A549 (cell line): ENCODE results near the gene ENTPD2. TPM values are rescaled to one million over a fixed set of nuclear protein-coding genes. Genes with fewer than 3 reads are reported as not detected.

ENCODE experiments used
- ATAC-seq, 2 experiments: fragments of 200-7000 bp in 1 of 2; fragments of >200 bp in 1 of 2; cut with Nextera tagmentation in 1 of 2; cut with Tn5 transposase in 1 of 2; 3 replicates each; pipeline versions ENCODE4 v1.8.0 to v1.9.1; 2018 to 2020; ENCODE audit warnings: mild to moderate bottlenecking in 1 of 2, moderate library complexity in 1 of 2
- CTCF ChIA-PET: fragments of 300-600 bp; sonication (Branson Sonifier 250); formaldehyde crosslinking; extraction: SDS; loops from one replicate; lab custom pipeline; 2021; ENCODE audit warnings: antibody characterized with exemption, inconsistent platforms; lab: Yijun Ruan, JAX
- POLR2A ChIA-PET: fragments of 350-600 bp; formaldehyde crosslinking; extraction: SDS; loops from one replicate; lab custom pipeline; 2021; ENCODE audit warnings: antibody characterized with exemption, inconsistent platforms; lab: Yijun Ruan, JAX
- DNase-seq, 2 experiments: peaks; one replicate each; pipeline versions ENCODE4 v3.0.0 to v3.0.0-alpha.2; 2011 to 2016; ENCODE audit warnings: low read depth in 1 of 2, low spot score in 1 of 2
- FAIRE-seq: peaks from 2 replicates; lab custom pipeline; 2011; peaks lifted over from hg19 to GRCh38; lab: Jason Lieb, UNC
- H3K27ac ChIP-seq, 2 experiments: fragments of >200 bp; sonication (Bioruptor Twin); formaldehyde crosslinking; 3 replicates each; pipeline ENCODE4 v1.5.1; 2016 to 2017
- H3K4me1 ChIP-seq: fragments of >200 bp; sonication (Bioruptor Twin); formaldehyde crosslinking; 3 replicates; pipeline ENCODE4 v1.6.1; 2016
- H3K4me2 ChIP-seq: fragments of >200 bp; sonication (Bioruptor Twin); formaldehyde crosslinking; 3 replicates; pipeline ENCODE4 v1.6.1; 2016
- H3K4me3 ChIP-seq: fragments of >200 bp; sonication (Bioruptor Twin); formaldehyde crosslinking; 3 replicates; pipeline ENCODE4 v1.5.1; 2016
- H3K9me3 ChIP-seq: fragments of >200 bp; sonication (Bioruptor Twin); formaldehyde crosslinking; 3 replicates; pipeline ENCODE4 v1.6.1; 2016
- BHLHE40 ChIP-seq: IDR thresholded peaks from 2 replicates; pipeline ENCODE4 v1.6.1; 2012; ENCODE audit warnings: low read depth, low read length, inconsistent platforms
- CHD4 ChIP-seq: fragments of 200-600 bp; sonication (generic); IDR thresholded peaks from 2 replicates; pipeline ENCODE4 v1.6.1; 2016; ENCODE audit warnings: antibody characterized with exemption, mild to moderate bottlenecking, borderline replicate concordance
- EHMT2 ChIP-seq: fragments of 200-600 bp; sonication (generic); IDR thresholded peaks from 2 replicates; pipeline ENCODE4 v1.6.1; 2016; ENCODE audit warnings: antibody characterized with exemption, low read depth, mild to moderate bottlenecking, moderate library complexity
- EP300 ChIP-seq, 2 experiments: fragments of >200 bp; sonication (Bioruptor Twin); formaldehyde crosslinking; IDR thresholded peaks; 2 replicates in 1 of 2; 3 replicates in 1 of 2; pipeline ENCODE4 v1.6.1; 2016 to 2017
- FOSL2 ChIP-seq, 2 experiments: fragments of 450-650 bp in 1 of 2; fragments of >200 bp in 1 of 2; sonication (Bioruptor Twin) in 1 of 2; formaldehyde crosslinking; IDR thresholded peaks; 2 replicates each; pipeline versions ENCODE4 v1.5.0 to v1.6.1; 2016 to 2020; ENCODE audit warnings: mild to moderate bottlenecking in 1 of 2, moderate library complexity in 1 of 2
- GATA3 ChIP-seq: IDR thresholded peaks from 2 replicates; pipeline ENCODE4 v1.6.1; 2012; ENCODE audit warnings: borderline replicate concordance
- HDAC2 ChIP-seq: fragments of 200-600 bp; sonication (generic); IDR thresholded peaks from 2 replicates; pipeline ENCODE4 v1.6.1; 2016
- HOXB13 ChIP-seq: fragments of 250-450 bp; sonication (Bioruptor Pico); IDR thresholded peaks from 2 replicates; pipeline ENCODE4 v1.5.0; 2020; ENCODE audit warnings: low read depth, mild to moderate bottlenecking, moderate library complexity
- JUNB ChIP-seq: fragments of >200 bp; sonication (Bioruptor Twin); formaldehyde crosslinking; IDR thresholded peaks from 2 replicates; pipeline ENCODE4 v1.6.1; 2016
- MAFK ChIP-seq: fragments of 450-650 bp; IDR thresholded peaks from 2 replicates; pipeline ENCODE4 v1.6.1; 2014; ENCODE audit not compliant: partially characterized antibody
- MAZ ChIP-seq: fragments of 150-350 bp; IDR thresholded peaks from 2 replicates; pipeline ENCODE4 v1.6.1; 2014; ENCODE audit warnings: antibody characterized with exemption, low read depth, low read length, borderline replicate concordance
- MYC ChIP-seq: IDR thresholded peaks from 2 replicates; pipeline ENCODE4 v1.6.1; 2012; ENCODE audit warnings: mild to moderate bottlenecking, inconsistent platforms, low read length, improper control_type of control experiment, borderline replicate concordance
- NPAS2 ChIP-seq: fragments of 250-450 bp; sonication (Bioruptor Pico); IDR thresholded peaks from 2 replicates; pipeline ENCODE4 v1.8.0; 2022; ENCODE audit warnings: mild to moderate bottlenecking, moderate library complexity, borderline replicate concordance
- PHF8 ChIP-seq: fragments of 200-600 bp; sonication (generic); IDR thresholded peaks from 2 replicates; pipeline ENCODE4 v1.6.1; 2016; ENCODE audit warnings: low read depth, mild to moderate bottlenecking, antibody characterized with exemption, moderate library complexity, borderline replicate concordance
- POLR2AphosphoS2 ChIP-seq: conservative IDR thresholded peaks from 2 replicates; pipeline ENCODE4 v1.6.1; 2012; ENCODE audit warnings: low read length, improper control_type of control experiment, inconsistent platforms
- RAD21 ChIP-seq, 2 experiments: fragments of >200 bp in 1 of 2; sonication (Bioruptor Twin) in 1 of 2; formaldehyde crosslinking in 1 of 2; IDR thresholded peaks in 1 of 2; conservative IDR thresholded peaks in 1 of 2; 2 replicates in 1 of 2; 3 replicates in 1 of 2; pipeline ENCODE4 v1.6.1; 2012 to 2018; ENCODE audit warnings: inconsistent platforms in 1 of 2
- RARB ChIP-seq: fragments of 250-450 bp; sonication (Bioruptor Pico); IDR thresholded peaks from 2 replicates; pipeline ENCODE4 v1.8.0; 2021; ENCODE audit warnings: mild to moderate bottlenecking, moderate library complexity
- RCOR1 ChIP-seq: fragments of 150-350 bp; IDR thresholded peaks from 2 replicates; pipeline ENCODE4 v1.6.1; 2014; ENCODE audit warnings: antibody characterized with exemption, low read length, low read depth
- TFCP2L1 ChIP-seq: fragments of 250-450 bp; sonication (Bioruptor Pico); IDR thresholded peaks from 2 replicates; pipeline ENCODE4 v1.5.0; 2021; ENCODE audit warnings: mild to moderate bottlenecking
- TP53 ChIP-seq: fragments of 250-450 bp; sonication (Bioruptor Pico); IDR thresholded peaks from 2 replicates; pipeline ENCODE4 v1.5.0; 2021; ENCODE audit warnings: mild to moderate bottlenecking, moderate library complexity
- ZNF302 ChIP-seq: fragments of 250-450 bp; sonication (Bioruptor Pico); IDR thresholded peaks from 2 replicates; pipeline ENCODE4 v1.9.0; 2021; ENCODE audit warnings: inconsistent platforms, mild to moderate bottlenecking, moderate library complexity
- ZSCAN20 ChIP-seq: fragments of 250-450 bp; sonication (Bioruptor Pico); IDR thresholded peaks from 2 replicates; pipeline ENCODE4 v1.8.0; 2022; ENCODE audit warnings: mild to moderate bottlenecking, moderate library complexity
- WGBS: methylation state at CpG from one replicate; pipeline ENCODE4 v1.1.6; 2017; ENCODE audit errors: missing lambda C conversion rate; 5-methylcytosine and 5-hydroxymethylcytosine counted together
- polyA plus RNA-seq, 4 experiments: library from polyadenylated mRNA; depleted of rRNA in 3 of 4; stranded (reverse); fragments of >200 nt; fragmentation: RNase III in 1 of 4; extraction: RNeasy Plus Mini Kit Qiagen cat#74134 plus additional on column Dnase treatment in 1 of 4; gene quantifications; 2 replicates in 3 of 4; 3 replicates in 1 of 4; pipeline ENCODE4 v1.2.3, GENCODE V29; 2011 to 2017
- TF ChIP-seq, protein P1 (sequence below): IDR thresholded peaks from 2 replicates; pipeline ENCODE4 v1.6.1; 2012; ENCODE audit warnings: low read depth, borderline replicate concordance
- TF ChIP-seq, protein P2 (sequence below): fragments of 250-450 bp; sonication (Bioruptor Pico); IDR thresholded peaks from 2 replicates; pipeline ENCODE4 v1.5.0; 2020; ENCODE audit warnings: low read depth, mild to moderate bottlenecking, moderate library complexity

Gene ENTPD2
- polyA plus RNA-seq, 2 of the 4 experiments (the other 2 are of a cell fraction): 0.75 to 1.2 TPM

DNA sequence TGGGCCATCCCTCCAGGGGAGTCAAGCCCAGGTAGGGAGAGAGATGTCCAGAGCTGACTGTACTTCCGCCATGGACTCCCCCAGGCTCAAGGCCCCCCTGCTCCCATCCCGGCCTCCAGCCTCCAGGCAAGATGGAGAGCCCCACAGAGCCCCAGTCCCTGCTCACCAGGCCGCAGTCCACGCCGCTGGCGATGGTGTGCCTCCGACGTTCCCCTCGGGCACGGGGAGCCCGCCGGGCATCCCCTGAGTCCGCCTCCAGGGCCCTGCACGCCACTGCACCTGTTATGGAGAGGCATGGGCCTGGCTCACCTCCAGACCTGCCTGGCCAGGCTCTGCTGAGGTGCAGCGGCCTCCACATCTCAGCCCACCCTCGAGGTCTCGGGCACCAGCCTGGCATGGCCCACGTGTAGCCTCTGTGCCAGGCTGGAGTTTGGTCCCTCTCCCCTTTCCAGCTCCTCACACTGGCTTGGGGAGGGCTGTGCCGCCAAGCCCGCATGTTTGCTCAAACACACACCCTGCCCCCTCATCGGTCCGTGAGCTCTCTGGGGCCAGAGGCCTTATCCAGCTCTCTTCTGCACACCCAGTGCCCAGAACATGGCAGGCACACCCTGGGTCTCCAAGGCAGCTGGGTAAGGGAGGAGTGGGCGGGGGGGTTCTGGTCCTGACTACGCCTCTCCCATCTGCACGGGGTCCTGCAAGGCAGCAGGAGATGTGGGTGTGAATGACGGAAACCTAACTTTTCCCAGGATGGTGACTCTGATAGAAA lies 12.4 kb upstream of the ENTPD2 start:
- Histone ChIP-seq H3K4me2 (no peak overlapping the region), H3K4me1 (peaks cover 25% of the 10 kb centered on the region), H3K27ac (no peak overlapping the region), H3K9me3 (no peaks in the 10 kb centered on the region), H3K4me3 (no peak overlapping the region)
- POLR2A ChIA-PET: interaction anchor here (1.7 kb wide), 1 partner anchor 11 kb away, joined by 5 read pairs; no protein-coding TSS in a partner anchor
- WGBS: 93% methylated on average over 23 of the region's 26 CpGs
- FAIRE-seq (no peak), ATAC-seq (no peak), DNase-seq (no peak)
- no peak for TF ChIP-seq EHMT2
- TF ChIP-seq TFCP2L1 (CRISPR knock-in tag): no peak
- no peak for TF ChIP-seq RCOR1
- TF ChIP-seq FOSL2 (IDR thresholded peaks at IDR 0.05): no peak
- no peak for TF ChIP-seq FOSL2 (CRISPR knock-in tag; IDR thresholded peaks at IDR 0.05)
- TF ChIP-seq MYC: no peak
- no peak for TF ChIP-seq HOXB13 (CRISPR knock-in tag)
- TF ChIP-seq, protein P1, sequence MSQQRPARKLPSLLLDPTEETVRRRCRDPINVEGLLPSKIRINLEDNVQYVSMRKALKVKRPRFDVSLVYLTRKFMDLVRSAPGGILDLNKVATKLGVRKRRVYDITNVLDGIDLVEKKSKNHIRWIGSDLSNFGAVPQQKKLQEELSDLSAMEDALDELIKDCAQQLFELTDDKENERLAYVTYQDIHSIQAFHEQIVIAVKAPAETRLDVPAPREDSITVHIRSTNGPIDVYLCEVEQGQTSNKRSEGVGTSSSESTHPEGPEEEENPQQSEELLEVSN: no peak
- TF ChIP-seq RARB (CRISPR knock-in tag): no peak
- CTCF ChIA-PET: interaction anchor here (0.8 to 19.2 kb wide), 15 partner anchors 13 to 283 kb away, joined by 3 to 656 read pairs (median 4); partner anchors contain the start of genes ABCA2, ENTPD2, FUT7 and MAN1B1

DNA sequence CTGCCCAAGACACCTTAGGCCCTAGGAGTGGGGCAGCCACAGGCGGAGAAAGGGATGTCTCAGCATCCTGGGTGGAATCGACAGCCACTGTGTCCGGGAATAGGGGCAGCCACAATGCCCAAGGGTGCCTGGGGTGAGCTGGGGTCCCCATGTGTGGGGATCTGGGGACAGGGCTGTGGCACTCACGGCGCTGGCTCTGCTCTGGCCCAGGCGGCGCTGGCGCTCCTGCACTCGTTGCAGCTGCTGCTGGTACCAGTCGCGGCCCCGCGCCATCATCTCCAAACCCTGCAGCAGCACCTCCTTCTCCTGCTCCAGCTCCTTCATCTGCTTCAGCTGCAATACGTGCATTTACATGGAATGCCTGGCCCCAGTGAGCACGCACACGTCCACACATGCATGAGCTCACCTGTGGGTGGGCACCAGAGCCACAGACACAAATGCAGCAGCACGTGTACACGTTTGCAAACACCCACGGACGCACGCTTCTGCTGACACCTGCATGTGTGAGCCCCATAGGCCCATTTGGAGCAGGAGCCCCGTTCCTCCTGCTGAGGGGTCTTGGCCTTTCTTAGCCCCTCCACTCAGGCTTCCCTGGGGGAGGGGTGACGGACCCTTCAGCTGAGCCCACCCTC lies 11.6 kb upstream of the ENTPD2 start:
- FAIRE-seq: no peak
- Histone ChIP-seq H3K9me3 (no peaks in the 10 kb centered on the region), H3K27ac (no peak overlapping the region), H3K4me3 (no peak overlapping the region), H3K4me2 (no peak overlapping the region), H3K4me1 (peaks cover 20% of the 10 kb centered on the region)
- CTCF ChIA-PET: interaction anchor here (0.8 to 19.2 kb wide), 11 partner anchors 12 to 308 kb away, joined by 3 to 656 read pairs (median 15); partner anchors contain the start of genes ABCA2, ENTPD2, FUT7 and LCN8
- no peak for ATAC-seq
- WGBS: 89% methylated on average over 23 of the region's 23 CpGs
- TF ChIP-seq EP300 (IDR thresholded peaks at IDR 0.05) (no peak), MAZ (no peak), HDAC2 (no peak), MAFK (no peak), PHF8 (no peak), ZSCAN20 (CRISPR knock-in tag) (no peak), NPAS2 (CRISPR knock-in tag) (no peak), RAD21 (conservative IDR thresholded peaks at IDR 0.05 in 1 of 2, IDR thresholded peaks at IDR 0.05 in 1 of 2) (no peak), BHLHE40 (no peak), TFCP2L1 (CRISPR knock-in tag) (no peak), CHD4 (no peak), ZNF302 (no peak), JUNB (no peak), TP53 (CRISPR knock-in tag) (no peak), GATA3 (no peak), POLR2AphosphoS2 (no peak)
- TF ChIP-seq, protein P2, sequence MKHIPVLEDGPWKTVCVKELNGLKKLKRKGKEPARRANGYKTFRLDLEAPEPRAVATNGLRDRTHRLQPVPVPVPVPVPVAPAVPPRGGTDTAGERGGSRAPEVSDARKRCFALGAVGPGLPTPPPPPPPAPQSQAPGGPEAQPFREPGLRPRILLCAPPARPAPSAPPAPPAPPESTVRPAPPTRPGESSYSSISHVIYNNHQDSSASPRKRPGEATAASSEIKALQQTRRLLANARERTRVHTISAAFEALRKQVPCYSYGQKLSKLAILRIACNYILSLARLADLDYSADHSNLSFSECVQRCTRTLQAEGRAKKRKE (CRISPR knock-in tag): no peak
- POLR2A ChIA-PET: no interaction called here
- DNase-seq: no peak
